Activated CD4-positive, CD25-positive, alpha-beta regulatory T cell treated with anti-CD3 and anti-CD28 coated beads, Interleukin-2, amount 50 U/mL, for 24 hours (primary cell): ENCODE data around the gene MAD2L2.

ENCODE experiments used
- ATAC-seq, 2 donors: fragments of 150-1000 bp; cut with Tn5 transposase; one replicate each; pipeline ENCODE4 v1.10.0; 2021; ENCODE audit warnings: mild to moderate bottlenecking in 1 of 2, moderate library complexity in 1 of 2

Gene MAD2L2

GRCh38 chr1:11682287-11682771 is 1.4 kb upstream of the MAD2L2 start:
- no peak for ATAC-seq

- peak; percentile 9 to 11 for ATAC-seq
Observed at GRCh38 chr1:11680270-11681070, 478 bp downstream of the MAD2L2 start.

GRCh38 chr1:11678442-11678841 is 2.5 kb downstream of the MAD2L2 start:
- no peak for ATAC-seq

GRCh38 chr1:11676386-11677103 is 4.4 kb downstream of the MAD2L2 start:
- ATAC-seq = no peak

- no peak for ATAC-seq
Observed at GRCh38 chr1:11675325-11675724, 5.6 kb downstream of the MAD2L2 start.

GRCh38 chr1:11674488-11674887 is 6.5 kb downstream of the MAD2L2 start:
- no peak for ATAC-seq

GRCh38 chr1:11673089-11673769 is 7.7 kb downstream of the MAD2L2 start:
- no peak for ATAC-seq

- ATAC-seq = no peak
Observed at GRCh38 chr1:11671544-11672286, 9.2 kb downstream of the MAD2L2 start.

GRCh38 chr1:11671205-11671543 is 9.8 kb downstream of the MAD2L2 start:
- ATAC-seq = no peak

- ATAC-seq = peak in 1 of 2 donors; percentile 13
Observed at GRCh38 chr1:11670747-11671146, 10.2 kb downstream of the MAD2L2 start.

- no peak for ATAC-seq
Observed at GRCh38 chr1:11668516-11668915, 12.4 kb downstream of the MAD2L2 start.

- peak; percentile 71 to 73 for ATAC-seq
Observed at GRCh38 chr1:11664336-11665065, 16.4 kb downstream of the MAD2L2 start.

- no peak for ATAC-seq
Observed at GRCh38 chr1:11661103-11661502, 19.8 kb downstream of the MAD2L2 start.

- no peak for ATAC-seq
Observed at GRCh38 chr1:11659748-11660147, 21.2 kb downstream of the MAD2L2 start.

- ATAC-seq = no peak
Observed at GRCh38 chr1:11658542-11658941, 22.4 kb downstream of the MAD2L2 start.

- ATAC-seq = no peak
Observed at GRCh38 chr1:11657654-11658053, 23.3 kb downstream of the MAD2L2 start.

- ATAC-seq = peak; percentile 23 to 24
Observed at GRCh38 chr1:11654939-11655808, 25.8 kb downstream of the MAD2L2 start.

GRCh38 chr1:11654137-11654938 is 26.6 kb downstream of the MAD2L2 start, which contains the start of the genes FBXO2 and FBXO44:
FBXO2 (minus strand) TSS chr1:11654429; CDS start chr1:11654340, 89 bp downstream.
FBXO44 (plus strand) TSS chr1:11654877; CDS start chr1:11655836, 959 bp downstream.
- peak; percentile 76 to 81 for ATAC-seq

GRCh38 chr1:11653861-11654136 is 27.1 kb downstream of the MAD2L2 start:
- ATAC-seq = no peak
